SU-DHL-6 (cell line): Measurements from ENCODE around the gene COPRS.

Experiments
- H2AFZ ChIP-seq: fragments of 200-600 bp; sonication (generic); 2 replicates; pipeline ENCODE4 v1.6.1; 2014; ENCODE audit warnings: low read depth, mild to moderate bottlenecking, moderate library complexity, mixed read lengths, antibody characterized with exemption, low read length; ENCODE audit not compliant: severe bottlenecking
- H3F3A ChIP-seq: fragments of 200-600 bp; shearing (Covaris generic); 2 replicates; pipeline ENCODE4 v1.6.0; 2016; ENCODE audit warnings: antibody characterized with exemption, mild to moderate bottlenecking; ENCODE audit not compliant: insufficient read depth
- H3K27ac ChIP-seq: fragments of 200-600 bp; sonication (generic); 2 replicates; pipeline ENCODE4 v1.5.1; 2016; ENCODE audit warnings: low read depth, mild to moderate bottlenecking, low read length, moderate library complexity, mixed read lengths
- H3K27me3 ChIP-seq: fragments of 200-600 bp; sonication (generic), shearing (Covaris generic); 2 replicates; pipeline ENCODE4 v1.6.0; 2014; ENCODE audit warnings: mild to moderate bottlenecking, low read length
- H3K36me3 ChIP-seq: fragments of 200-600 bp; sonication (generic); 2 replicates; pipeline ENCODE4 v1.6.1; 2014; ENCODE audit warnings: mild to moderate bottlenecking, low read length, mixed read lengths
- H3K4me2 ChIP-seq: fragments of 300-600, 200-600 bp; shearing (Covaris generic), sonication (generic); 2 replicates; pipeline ENCODE4 v1.6.0; 2014; ENCODE audit warnings: low read length, low read depth, mild to moderate bottlenecking; ENCODE audit not compliant: poor library complexity, severe bottlenecking
- H3K4me3 ChIP-seq: fragments of 200-600 bp; sonication (generic); 2 replicates; pipeline ENCODE4 v1.5.1; 2014; ENCODE audit warnings: antibody characterized with exemption, low read length, mild to moderate bottlenecking, mixed read lengths; ENCODE audit not compliant: insufficient read depth, poor library complexity, severe bottlenecking
- H3K79me2 ChIP-seq: fragments of 200-600 bp; sonication (generic); 2 replicates; pipeline ENCODE4 v1.6.1; 2014; ENCODE audit warnings: mild to moderate bottlenecking, low read length, moderate library complexity; ENCODE audit not compliant: insufficient read depth
- H3K9ac ChIP-seq: fragments of 200-600 bp; sonication (generic); 2 replicates; pipeline ENCODE4 v1.7.0; 2014; ENCODE audit warnings: mild to moderate bottlenecking, low read length
- H3K9me2 ChIP-seq: fragments of 200-600 bp; sonication (generic); replicated peaks from 2 replicates; pipeline ENCODE4 v1.6.1; 2014; ENCODE audit warnings: low read length; ENCODE audit not compliant: insufficient read depth
- H3K9me3 ChIP-seq: fragments of 200-600 bp; sonication (generic); 2 replicates; pipeline ENCODE4 v1.6.1; 2014; ENCODE audit warnings: low read length, mixed read lengths; ENCODE audit not compliant: insufficient read depth
- H4K20me1 ChIP-seq: fragments of 200-600 bp; sonication (generic); 2 replicates; pipeline ENCODE4 v1.6.1; 2014; ENCODE audit warnings: low read depth, mild to moderate bottlenecking, antibody characterized with exemption, low read length, moderate library complexity, mixed read lengths
- CTCF ChIP-seq: fragments of 200-600 bp; sonication (generic); IDR thresholded peaks from one replicate; pipeline ENCODE4 v1.5.1; 2017; ENCODE audit warnings: antibody characterized with exemption, mild to moderate bottlenecking, low read length, moderate library complexity; ENCODE audit not compliant: insufficient read depth, poor library complexity, severe bottlenecking
- EZH2phosphoT487 ChIP-seq: fragments of 200-600 bp; sonication (generic), shearing (Covaris generic); conservative IDR thresholded peaks from 2 replicates; pipeline ENCODE4 v1.6.1; 2018; ENCODE audit warnings: mild to moderate bottlenecking, antibody characterized with exemption, low read length, moderate library complexity, mixed read lengths

COPRS gene

GRCh38 chr17:31902693-31903092, 43.6 kb upstream of the COPRS start:
- H3K4me2 ChIP-seq: no peak overlapping the region
- no peak overlapping the region for H3K9ac ChIP-seq
- 0 out of 2 replicates have a peak, but pooled peaks cover 3% of the 10 kb centered on the region for H4K20me1 ChIP-seq
- no peaks in the 10 kb centered on the region for H3K9me2 ChIP-seq
- TF ChIP-seq EZH2phosphoT487 (no peak), CTCF (no peak)
- peak overlapping the region; percentile 82 for H2AFZ ChIP-seq
- no peak overlapping the region for H3K4me3 ChIP-seq
- no peaks in the 10 kb centered on the region for H3K9me3 ChIP-seq
- no peak overlapping the region for H3K27ac ChIP-seq
- peaks cover 32% of the 10 kb centered on the region for H3K79me2 ChIP-seq
- peaks cover 6% of the 10 kb centered on the region; the same call in 1 of the 2 replicates for H3K36me3 ChIP-seq
- no peaks in the 10 kb centered on the region for H3K27me3 ChIP-seq
- peaks cover 7% of the 10 kb centered on the region for H3F3A ChIP-seq

- Histone ChIP-seq H3K27me3 (no peaks in the 10 kb centered on the region), H3K79me2 (peaks cover 32% of the 10 kb centered on the region), H3K4me3 (peak overlapping the region; percentile 92), H3K9me2 (no peaks in the 10 kb centered on the region), H3K9me3 (no peaks in the 10 kb centered on the region), H3F3A (peaks cover 7% of the 10 kb centered on the region), H3K9ac (peak overlapping the region; percentile 92), H3K4me2 (peak overlapping the region; percentile 83), H2AFZ (peak overlapping the region; percentile 36), H4K20me1 (0 out of 2 replicates have a peak, but pooled peaks cover 3% of the 10 kb centered on the region), H3K27ac (peak overlapping the region; percentile 13; the same call in 1 of the 2 replicates), H3K36me3 (peaks cover 6% of the 10 kb centered on the region; the same call in 1 of the 2 replicates)
- TF ChIP-seq CTCF: no peak
- no peak for TF ChIP-seq EZH2phosphoT487
Observed at GRCh38 chr17:31900877-31901276, 41.8 kb upstream of the COPRS start.

GRCh38 chr17:31888124-31888523, 29.1 kb upstream of the COPRS start:
- Histone ChIP-seq H3K4me3 (no peak overlapping the region), H4K20me1 (no peaks in the 10 kb centered on the region), H3K9me3 (no peaks in the 10 kb centered on the region), H3K4me2 (no peak overlapping the region), H3K27me3 (no peaks in the 10 kb centered on the region), H3K9ac (no peak overlapping the region), H3F3A (peaks cover 11% of the 10 kb centered on the region; the same call in 1 of the 2 replicates), H3K9me2 (no peaks in the 10 kb centered on the region), H3K79me2 (no peaks in the 10 kb centered on the region), H3K27ac (peak overlapping the region; percentile 76), H3K36me3 (peaks cover 31% of the 10 kb centered on the region), H2AFZ (no peak overlapping the region)
- TF ChIP-seq CTCF (no peak), EZH2phosphoT487 (no peak)
